ENCODE measurements around the gene CREB3.

GRCh38 chr9:35749515-35750255 is 17.2 kb downstream of the CREB3 start:
- TF ChIP-seq CTCF (conservative IDR thresholded peaks at IDR 0.05; ENCODE audit: low read depth, low read length) (no peak), EZH2 (IDR thresholded peaks at IDR 0.05; ENCODE audit: low read length, unreplicated experiment) (no peak), EZH2phosphoT487 (IDR thresholded peaks at IDR 0.05; ENCODE audit: borderline replicate concordance, low read length) (no peak)
